Measurements from ENCODE around the gene PVRIG.
"Not testable (repeated sequence)": the region's sequence is repeated elsewhere in the genome, so short reads cannot be mapped to it uniquely, and the experiment has no call there.

Gene PVRIG

DNA sequence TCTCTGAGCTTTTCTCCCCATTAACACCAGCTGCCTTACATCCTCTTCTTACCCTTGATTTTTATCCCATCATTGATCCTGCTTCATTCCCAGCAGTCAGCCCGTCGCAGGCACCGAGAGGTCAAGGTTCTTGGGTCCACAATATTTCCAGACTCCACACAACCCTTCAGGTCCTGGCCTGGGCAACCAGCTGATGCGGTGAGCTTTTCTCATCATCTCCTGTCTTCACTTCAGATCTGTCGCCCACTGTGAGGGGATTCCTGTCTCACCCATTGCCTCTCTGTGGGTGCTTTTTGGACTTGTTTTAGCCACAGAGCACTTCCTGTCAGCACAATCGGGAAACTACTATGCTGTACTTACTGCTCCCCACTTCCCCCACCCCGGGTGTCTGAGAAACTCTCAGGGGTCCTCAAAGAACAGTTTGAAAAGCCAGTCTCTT is 8.4 kb upstream of the PVRIG start:
- DNase-seq (ENCODE audit: low spot score in 2 of 2) (peak; percentile 31 to 49), ATAC-seq (ENCODE audit: low read depth) (peak; percentile 95)
- no peaks in the 10 kb centered on the region for H3K27me3 Mint-ChIP-seq
- H3K4me3 Mint-ChIP-seq = peak overlapping the region; percentile 89
- peak overlapping the region; percentile 95 for H3K27ac Mint-ChIP-seq
- no peaks in the 10 kb centered on the region for H3K9me3 Mint-ChIP-seq
- H3K36me3 Mint-ChIP-seq = peaks cover 7% of the 10 kb centered on the region
- H3K4me1 Mint-ChIP-seq = peaks cover 47% of the 10 kb centered on the region

DNA sequence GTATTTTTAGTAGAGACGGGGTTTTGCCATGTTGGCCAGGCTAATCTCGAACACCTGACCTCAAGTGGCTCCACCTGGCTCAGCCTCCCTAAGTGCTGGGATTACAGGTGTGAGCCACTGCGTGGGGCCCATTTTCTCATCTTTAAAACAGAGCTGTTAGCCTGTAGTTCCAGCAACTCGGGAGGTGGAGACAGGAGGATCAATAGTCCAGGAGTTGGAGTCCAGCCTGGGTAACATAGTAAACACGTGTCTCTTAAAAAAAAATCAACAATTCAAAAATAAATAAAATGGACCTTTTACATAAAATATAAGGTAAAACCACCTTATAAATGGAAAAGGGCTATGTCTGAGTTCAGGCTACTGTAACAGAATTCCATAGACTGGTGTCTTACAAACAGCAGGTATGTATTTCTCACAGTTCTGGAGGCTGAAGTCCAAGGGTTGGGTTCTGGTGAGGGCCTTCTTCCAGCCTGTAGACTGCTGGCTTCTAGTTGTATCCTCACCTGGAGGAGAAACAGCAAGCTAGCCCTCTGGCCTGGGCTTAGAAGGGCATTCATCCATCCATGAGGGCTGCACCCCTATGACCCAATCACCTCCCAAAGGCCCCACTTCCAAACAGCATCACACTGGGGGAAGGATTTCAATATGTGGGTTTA is 7.0 kb upstream of the PVRIG start:
- DNase-seq (ENCODE audit: low spot score in 2 of 2) = no peak
- peak overlapping the region; percentile 58 for H3K27ac Mint-ChIP-seq

GRCh38 chr7:100213672-100214071 is 6.1 kb upstream of the PVRIG start:
- H3K4me1 Mint-ChIP-seq = peaks cover 45% of the 10 kb centered on the region
- no peaks in the 10 kb centered on the region for H3K27me3 Mint-ChIP-seq
- no peak overlapping the region for H3K4me3 Mint-ChIP-seq
- peak overlapping the region; percentile 58 for H3K27ac Mint-ChIP-seq
- H3K36me3 Mint-ChIP-seq = peaks cover 4% of the 10 kb centered on the region
- ATAC-seq (ENCODE audit: low read depth) (no peak), DNase-seq (ENCODE audit: low spot score in 2 of 2) (no peak)
- H3K9me3 Mint-ChIP-seq = no peaks in the 10 kb centered on the region

More for the DNA sequence above, 7.0 kb upstream of the PVRIG start:
- no peaks in the 10 kb centered on the region for H3K9me3 Mint-ChIP-seq
- H3K27me3 Mint-ChIP-seq = no peaks in the 10 kb centered on the region
- peaks cover 47% of the 10 kb centered on the region for H3K4me1 Mint-ChIP-seq
- no peak overlapping the region for H3K4me3 Mint-ChIP-seq
- H3K36me3 Mint-ChIP-seq = peaks cover 4% of the 10 kb centered on the region
- no peak for ATAC-seq (ENCODE audit: low read depth)

GRCh38 chr7:100214356-100214755 is 5.4 kb upstream of the PVRIG start:
- not testable (repeated sequence) for H3K4me3 Mint-ChIP-seq; H3K27me3 Mint-ChIP-seq; H3K9me3 Mint-ChIP-seq; H3K36me3 Mint-ChIP-seq; ATAC-seq (ENCODE audit: low read depth)
- H3K27ac Mint-ChIP-seq = peak overlapping the region; percentile 58
- peak in 1 of 2 donors; percentile 14 for DNase-seq (ENCODE audit: low spot score in 2 of 2)
- peaks cover 46% of the 10 kb centered on the region for H3K4me1 Mint-ChIP-seq

DNA sequence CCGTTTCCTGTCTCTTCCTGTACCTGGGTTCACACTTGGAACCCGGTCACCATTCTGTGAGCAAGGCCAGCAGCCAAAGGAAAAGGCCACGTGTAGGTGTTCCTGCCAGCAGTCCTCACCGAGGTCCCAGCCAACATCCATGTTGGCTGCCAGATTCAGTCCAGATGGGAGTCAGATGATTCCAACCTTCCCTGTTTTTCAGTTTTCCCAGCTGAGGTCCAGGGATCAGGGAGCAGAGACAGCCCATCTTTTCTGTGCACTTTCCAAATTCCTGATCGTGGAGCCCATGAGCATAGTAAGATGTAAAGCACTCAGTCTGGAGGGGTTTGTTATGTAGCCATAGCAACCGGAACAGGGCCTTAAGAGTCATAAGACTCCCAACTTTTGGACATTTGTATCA is 3.9 kb upstream of the PVRIG start:
- Mint-ChIP-seq H3K36me3 (peaks cover 7% of the 10 kb centered on the region), H3K4me1 (peaks cover 41% of the 10 kb centered on the region), H3K4me3 (no peak overlapping the region), H3K27ac (peak overlapping the region; percentile 99), H3K9me3 (no peaks in the 10 kb centered on the region), H3K27me3 (no peaks in the 10 kb centered on the region)
- DNase-seq (ENCODE audit: low spot score in 2 of 2) (no peak), ATAC-seq (ENCODE audit: low read depth) (no peak)

- peak overlapping the region; percentile 92 for H3K4me3 Mint-ChIP-seq
- H3K36me3 Mint-ChIP-seq = peaks cover 11% of the 10 kb centered on the region
- H3K27ac Mint-ChIP-seq = peak overlapping the region; percentile 99
- ATAC-seq (ENCODE audit: low read depth) (peak; percentile 1), DNase-seq (ENCODE audit: low spot score in 2 of 2) (peak; percentile 70 to 77)
- not testable (repeated sequence) for H3K27me3 Mint-ChIP-seq, H3K9me3 Mint-ChIP-seq
- peaks cover 49% of the 10 kb centered on the region for H3K4me1 Mint-ChIP-seq
Observed at GRCh38 chr7:100217934-100218333, 1.8 kb upstream of the PVRIG start.

DNA sequence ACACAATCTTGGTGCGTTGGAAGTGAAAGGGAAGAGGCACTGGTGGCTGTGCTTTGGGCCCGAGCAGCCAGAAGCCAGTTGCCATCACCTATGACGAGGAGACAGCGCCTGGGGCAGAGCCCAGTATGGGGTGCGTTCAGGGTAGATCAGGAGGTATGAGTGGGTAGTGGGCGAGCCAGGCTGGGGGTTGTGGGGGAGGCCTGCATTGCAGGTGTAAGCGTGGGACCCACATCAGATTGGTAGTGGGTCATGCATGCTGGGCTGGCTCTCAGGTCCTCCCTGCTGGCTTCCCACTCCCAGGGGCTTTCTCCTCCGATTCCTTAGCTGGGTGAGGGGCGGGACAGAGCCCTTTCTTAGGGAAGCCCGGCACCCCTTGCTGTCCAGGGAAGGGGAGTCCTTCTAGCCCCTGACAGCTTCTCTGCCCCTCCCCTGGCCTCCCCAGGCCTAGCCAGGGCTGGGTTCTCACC is 445 bp upstream of the PVRIG start:
- H3K4me1 Mint-ChIP-seq = peaks cover 46% of the 10 kb centered on the region

DNA sequence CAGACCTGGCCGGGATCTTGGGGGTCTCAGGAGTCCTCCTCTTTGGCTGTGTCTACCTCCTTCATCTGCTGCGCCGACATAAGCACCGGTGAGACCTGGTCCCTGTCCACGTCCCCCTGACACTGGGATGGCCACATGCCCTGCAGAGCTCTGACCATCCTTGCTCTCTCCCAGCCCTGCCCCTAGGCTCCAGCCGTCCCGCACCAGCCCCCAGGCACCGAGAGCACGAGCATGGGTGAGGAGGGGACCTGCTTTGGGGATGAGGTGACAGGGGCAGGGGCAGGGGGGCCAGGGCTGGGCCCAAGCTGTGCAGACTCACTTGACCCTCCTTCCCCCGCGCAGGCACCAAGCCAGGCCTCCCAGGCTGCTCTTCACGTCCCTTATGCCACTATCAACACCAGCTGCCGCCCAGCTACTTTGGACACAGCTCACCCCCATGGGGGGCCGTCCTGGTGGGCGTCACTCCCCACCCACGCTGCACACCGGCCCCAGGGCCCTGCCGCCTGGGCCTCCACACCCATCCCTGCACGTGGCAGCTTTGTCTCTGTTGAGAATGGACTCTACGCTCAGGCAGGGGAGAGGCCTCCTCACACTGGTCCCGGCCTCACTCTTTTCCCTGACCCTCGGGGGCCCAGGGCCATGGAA is 959 bp downstream of the PVRIG start:
- no peak for ATAC-seq (ENCODE audit: low read depth)
- DNase-seq (ENCODE audit: low spot score in 2 of 2) = peak; percentile 13 to 34
- peaks cover 42% of the 10 kb centered on the region for H3K4me1 Mint-ChIP-seq
- H3K27ac Mint-ChIP-seq = peak overlapping the region; percentile 99
- no peaks in the 10 kb centered on the region for H3K9me3 Mint-ChIP-seq
- H3K27me3 Mint-ChIP-seq = no peaks in the 10 kb centered on the region
- peak overlapping the region; percentile 93 for H3K4me3 Mint-ChIP-seq
- peaks cover 11% of the 10 kb centered on the region for H3K36me3 Mint-ChIP-seq

More for the DNA sequence above, 445 bp upstream of the PVRIG start:
- peak overlapping the region; percentile 93 for H3K4me3 Mint-ChIP-seq
- peaks cover 11% of the 10 kb centered on the region for H3K36me3 Mint-ChIP-seq
- DNase-seq (ENCODE audit: low spot score in 2 of 2) (no peak), ATAC-seq (ENCODE audit: low read depth) (no peak)
- H3K27me3 Mint-ChIP-seq = no peaks in the 10 kb centered on the region
- H3K27ac Mint-ChIP-seq = peak overlapping the region; percentile 99
- no peaks in the 10 kb centered on the region for H3K9me3 Mint-ChIP-seq

- peaks cover 44% of the 10 kb centered on the region for H3K4me1 Mint-ChIP-seq
Observed at GRCh38 chr7:100221231-100221718, 1.5 kb downstream of the PVRIG start.

GRCh38 chr7:100221767-100222444 is 2.2 kb downstream of the PVRIG start:
- H3K27me3 Mint-ChIP-seq = no peaks in the 10 kb centered on the region
- H3K36me3 Mint-ChIP-seq = peaks cover 11% of the 10 kb centered on the region
- peak overlapping the region; percentile 99 for H3K27ac Mint-ChIP-seq
- H3K9me3 Mint-ChIP-seq = no peaks in the 10 kb centered on the region
- peak overlapping the region; percentile 93 for H3K4me3 Mint-ChIP-seq
- DNase-seq (ENCODE audit: low spot score in 2 of 2) (no peak), ATAC-seq (ENCODE audit: low read depth) (no peak)
- H3K4me1 Mint-ChIP-seq = peaks cover 45% of the 10 kb centered on the region

More at GRCh38 chr7:100221231-100221718, 1.5 kb downstream of the PVRIG start:
- ATAC-seq (ENCODE audit: low read depth) (peak; percentile 71), DNase-seq (ENCODE audit: low spot score in 2 of 2) (peak; percentile 62 to 68)
- H3K27ac Mint-ChIP-seq = peak overlapping the region; percentile 99
- H3K4me3 Mint-ChIP-seq = peak overlapping the region; percentile 93
- H3K36me3 Mint-ChIP-seq = peaks cover 11% of the 10 kb centered on the region
- H3K27me3 Mint-ChIP-seq = no peaks in the 10 kb centered on the region
- H3K9me3 Mint-ChIP-seq = no peaks in the 10 kb centered on the region

DNA sequence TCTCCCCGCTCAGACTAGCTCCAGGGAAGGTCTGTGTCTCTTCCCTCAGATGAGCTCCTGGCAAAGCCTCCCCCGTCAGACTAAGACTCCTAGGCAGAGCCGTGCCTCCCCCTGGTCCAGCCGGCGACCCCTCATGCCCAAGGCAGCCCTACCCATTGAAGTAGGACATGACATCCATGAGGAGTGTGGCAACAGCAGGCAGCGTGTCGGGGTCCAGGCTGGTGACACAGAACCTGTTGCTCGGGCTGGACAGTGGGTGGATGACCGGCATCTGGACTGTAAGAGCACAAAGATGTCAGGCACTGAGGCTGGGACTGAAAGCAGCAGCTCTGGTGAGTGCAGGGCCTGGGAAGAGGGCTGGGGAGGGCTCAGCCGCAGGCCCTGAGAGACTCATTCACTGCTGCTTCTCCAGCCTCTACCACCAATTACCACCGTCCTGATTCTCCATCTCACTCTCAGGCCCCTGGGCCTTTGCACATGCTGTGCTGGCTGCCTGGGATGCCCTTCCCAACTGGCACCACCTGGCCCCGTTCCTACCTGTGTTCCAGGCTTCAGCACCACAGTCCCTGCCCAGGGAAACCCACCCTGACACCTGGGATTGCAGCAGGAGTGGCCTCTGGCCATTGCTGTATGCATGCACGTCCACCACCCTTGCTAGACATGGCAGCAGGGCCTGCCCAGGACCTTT is 2.8 kb downstream of the PVRIG start:
- DNase-seq (ENCODE audit: low spot score in 2 of 2) (no peak), ATAC-seq (ENCODE audit: low read depth) (no peak)
- H3K9me3 Mint-ChIP-seq = no peaks in the 10 kb centered on the region
- peaks cover 40% of the 10 kb centered on the region for H3K4me1 Mint-ChIP-seq
- peaks cover 11% of the 10 kb centered on the region for H3K36me3 Mint-ChIP-seq
- peak overlapping the region; percentile 99 for H3K27ac Mint-ChIP-seq
- H3K4me3 Mint-ChIP-seq = peak overlapping the region; percentile 93
- H3K27me3 Mint-ChIP-seq = no peaks in the 10 kb centered on the region

GRCh38 chr7:100223376-100223927 is 3.7 kb downstream of the PVRIG start:
- ATAC-seq (ENCODE audit: low read depth); H3K27me3 Mint-ChIP-seq; H3K4me3 Mint-ChIP-seq; DNase-seq (ENCODE audit: low spot score in 2 of 2); H3K9me3 Mint-ChIP-seq: not testable (repeated sequence)
- peaks cover 11% of the 10 kb centered on the region for H3K36me3 Mint-ChIP-seq
- peaks cover 40% of the 10 kb centered on the region for H3K4me1 Mint-ChIP-seq
- peak overlapping the region; percentile 99 for H3K27ac Mint-ChIP-seq

GRCh38 chr7:100224891-100225290 is 5.1 kb downstream of the PVRIG start:
- DNase-seq (ENCODE audit: low spot score in 2 of 2); ATAC-seq (ENCODE audit: low read depth); H3K4me3 Mint-ChIP-seq; H3K27ac Mint-ChIP-seq; H3K9me3 Mint-ChIP-seq; H3K27me3 Mint-ChIP-seq: not testable (repeated sequence)
- peaks cover 11% of the 10 kb centered on the region for H3K36me3 Mint-ChIP-seq
- H3K4me1 Mint-ChIP-seq = peaks cover 30% of the 10 kb centered on the region

All from memory B cell (primary cell).